NK-92 treated with Interleukin-12 subunit alpha and Interleukin-12 subunit beta, amount 100 ng/mL, for 24 hours (cell line): ENCODE data around the gene ZBTB20.

Source experiments
- DNase-seq: peaks from one replicate; lab custom pipeline; 2025; lab: John Stamatoyannopoulos, UW

The ZBTB20 gene

GRCh38 chr3:114408736-114409670 is 738.1 kb downstream of the ZBTB20 start:
- DNase-seq = no peak

GRCh38 chr3:114406922-114407321 is 740.2 kb downstream of the ZBTB20 start:
- no peak for DNase-seq

DNA sequence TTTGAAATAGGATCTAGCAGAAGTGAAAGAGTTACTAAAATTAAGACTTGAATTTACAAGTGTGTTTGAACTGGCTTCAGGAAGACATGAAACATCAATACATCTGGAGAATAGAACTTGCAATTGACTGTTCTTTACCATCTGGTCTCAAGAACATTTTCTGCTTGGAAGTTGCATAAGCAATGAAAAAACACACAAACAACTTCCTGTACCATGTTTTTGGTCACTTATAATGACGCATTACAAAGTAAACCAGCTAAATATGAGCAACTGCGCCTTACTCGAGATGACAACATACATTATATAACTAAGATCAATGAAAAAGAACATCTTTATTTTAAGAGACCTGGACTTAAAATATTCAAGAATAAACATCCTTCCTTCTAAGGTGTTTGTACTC is 740.8 kb downstream of the ZBTB20 start:
- DNase-seq = no peak

DNA sequence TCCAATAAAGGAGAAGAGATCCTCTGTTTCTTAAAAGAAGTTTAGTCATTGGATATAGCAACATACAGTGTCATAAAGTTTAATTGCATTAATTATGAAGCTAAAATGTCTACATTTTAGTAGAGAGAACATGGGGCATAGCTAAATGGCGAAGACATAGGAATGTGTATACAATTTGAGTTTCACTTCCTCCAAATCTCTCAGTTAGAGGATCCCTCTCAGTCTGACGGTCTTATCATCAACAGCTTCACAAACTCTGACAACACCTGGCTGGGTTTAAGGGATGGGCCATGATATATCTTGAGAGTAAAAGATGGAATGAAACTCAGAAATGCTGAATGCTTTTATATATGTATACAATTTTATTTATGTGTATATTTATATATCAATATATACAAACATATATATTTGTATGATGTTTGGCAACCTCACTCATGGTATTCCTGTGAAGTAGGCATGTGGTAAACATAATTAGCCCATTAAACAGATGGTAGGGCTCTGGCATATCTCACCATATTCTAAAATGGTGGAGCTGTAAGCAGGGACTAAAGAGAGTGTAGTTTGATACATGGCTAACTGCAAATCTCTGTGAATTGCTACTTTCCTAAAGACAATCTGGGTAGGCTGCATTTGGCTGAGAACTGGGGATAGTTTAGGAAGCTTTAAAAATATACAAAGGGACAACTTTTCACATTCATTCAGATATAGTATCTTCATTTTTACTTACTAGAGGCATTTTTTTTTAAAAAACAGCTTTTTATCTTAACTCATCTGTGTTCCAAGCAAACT is 741.7 kb downstream of the ZBTB20 start:
- no peak for DNase-seq

GRCh38 chr3:114404590-114404989 is 742.5 kb downstream of the ZBTB20 start:
- no peak for DNase-seq

GRCh38 chr3:114402838-114403237 is 744.2 kb downstream of the ZBTB20 start:
- DNase-seq = no peak

- no peak for DNase-seq
Observed at GRCh38 chr3:114401346-114401745, 745.7 kb downstream of the ZBTB20 start.

- no peak for DNase-seq
Observed at GRCh38 chr3:114400371-114400770, 746.7 kb downstream of the ZBTB20 start.

DNA sequence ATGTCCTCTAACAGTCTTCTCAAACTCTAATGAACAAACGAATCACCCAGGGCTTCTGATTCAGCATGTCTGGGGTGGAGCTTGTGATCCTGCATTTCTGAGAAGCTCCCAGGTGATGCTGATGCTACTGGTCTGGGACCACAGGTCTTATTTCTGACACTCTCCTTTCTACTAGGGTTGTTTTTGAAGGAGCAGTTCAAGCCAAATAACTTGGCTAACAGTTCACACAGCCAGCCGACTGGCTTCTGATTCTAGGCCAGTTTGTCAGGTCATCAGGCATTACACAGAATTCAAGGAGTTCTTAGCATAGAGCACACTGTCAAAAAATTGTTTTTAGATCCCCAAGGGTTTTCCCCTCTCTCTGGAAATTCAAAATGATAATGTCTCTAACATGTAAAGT is 752.5 kb downstream of the ZBTB20 start:
- DNase-seq = no peak

DNA sequence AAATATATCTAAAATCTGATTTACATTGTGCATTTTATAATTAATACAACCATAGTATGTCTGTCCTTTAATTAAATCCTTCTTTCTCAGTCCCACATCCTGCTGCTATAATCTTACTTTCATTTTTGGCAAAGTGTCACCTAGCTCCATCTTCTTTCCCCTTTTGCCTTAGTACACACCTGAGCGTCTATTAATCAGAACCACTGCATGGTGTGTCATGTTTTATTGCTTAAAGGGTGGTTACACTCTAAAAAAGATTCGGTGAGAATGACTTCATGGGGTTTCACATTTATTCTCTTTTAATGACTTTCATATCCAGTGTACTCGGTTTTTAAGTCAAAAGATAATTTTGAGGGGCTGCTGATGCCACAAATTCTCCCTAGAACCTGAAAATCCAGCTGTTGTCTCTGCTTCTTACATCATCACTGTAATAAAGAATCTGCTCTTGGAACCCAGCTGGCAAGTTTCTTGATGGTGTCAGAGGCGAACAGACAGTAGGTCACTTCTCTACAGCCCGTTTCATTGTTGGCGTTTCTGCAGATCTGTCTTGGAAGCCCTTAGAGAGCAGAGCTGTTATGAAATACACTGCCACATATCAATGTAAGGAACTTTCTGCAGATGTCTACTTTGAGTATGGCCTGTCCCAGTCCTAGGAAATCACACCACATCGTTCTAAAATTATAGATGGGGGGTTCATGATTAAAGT is 753.6 kb downstream of the ZBTB20 start:
- DNase-seq = no peak

- no peak for DNase-seq
Observed at GRCh38 chr3:114392831-114393230, 754.3 kb downstream of the ZBTB20 start.

DNA sequence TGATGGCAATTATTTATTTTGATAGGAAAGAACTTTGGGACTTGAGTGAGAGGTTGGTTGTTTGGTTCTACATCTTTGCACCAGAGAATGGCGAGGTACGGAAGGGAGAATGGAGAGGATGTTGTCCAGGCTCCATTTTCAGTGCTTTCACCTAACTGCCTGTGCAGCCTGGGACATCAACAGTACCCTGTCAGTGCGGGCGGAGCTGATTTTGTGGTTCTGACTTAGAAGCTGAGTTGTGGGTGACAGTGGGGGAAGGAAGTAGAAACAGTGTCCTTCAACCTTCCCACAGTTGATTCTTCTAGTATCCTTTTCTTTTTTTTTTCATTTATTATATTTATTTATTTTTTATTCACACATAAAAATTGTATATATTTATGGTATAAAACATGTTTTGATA is 757.9 kb downstream of the ZBTB20 start:
- DNase-seq = no peak

GRCh38 chr3:114384558-114384903 is 762.6 kb downstream of the ZBTB20 start:
- no peak for DNase-seq

DNA sequence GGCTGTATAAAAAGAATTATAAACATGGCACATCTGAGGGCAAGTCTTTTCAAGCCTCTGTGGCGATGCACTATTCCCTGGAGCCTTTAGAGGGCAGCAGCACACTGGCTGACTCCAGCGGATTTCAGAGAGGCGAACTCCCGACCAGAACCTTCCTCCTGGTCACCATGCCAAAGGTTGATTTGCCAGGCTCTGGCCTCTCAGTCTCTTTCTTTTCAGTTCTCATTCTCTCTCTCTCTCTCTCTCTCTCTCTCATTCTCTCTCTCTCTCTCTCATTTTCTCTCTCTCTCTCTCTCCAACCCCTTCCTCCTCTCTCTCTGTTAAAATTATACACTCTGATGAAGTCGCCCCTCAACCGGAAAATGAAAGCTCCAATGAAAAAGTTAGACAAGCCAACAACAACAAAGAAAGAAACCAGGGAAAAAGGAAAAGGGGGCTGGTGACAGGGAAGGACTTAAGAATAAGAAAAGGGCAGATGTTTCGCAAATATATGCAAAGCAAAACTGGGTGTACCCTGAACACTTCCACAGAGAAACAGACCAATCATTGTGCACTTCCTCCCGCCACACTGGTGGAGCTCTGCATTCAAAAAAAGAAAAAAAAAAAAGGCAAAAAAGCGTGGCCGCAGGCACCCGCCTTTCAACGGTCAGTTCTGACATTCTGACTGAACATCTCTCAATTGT is 763.1 kb downstream of the ZBTB20 start:
- peak; percentile 52 for DNase-seq

GRCh38 chr3:114380233-114380651 is 766.8 kb downstream of the ZBTB20 start:
- DNase-seq = no peak

DNA sequence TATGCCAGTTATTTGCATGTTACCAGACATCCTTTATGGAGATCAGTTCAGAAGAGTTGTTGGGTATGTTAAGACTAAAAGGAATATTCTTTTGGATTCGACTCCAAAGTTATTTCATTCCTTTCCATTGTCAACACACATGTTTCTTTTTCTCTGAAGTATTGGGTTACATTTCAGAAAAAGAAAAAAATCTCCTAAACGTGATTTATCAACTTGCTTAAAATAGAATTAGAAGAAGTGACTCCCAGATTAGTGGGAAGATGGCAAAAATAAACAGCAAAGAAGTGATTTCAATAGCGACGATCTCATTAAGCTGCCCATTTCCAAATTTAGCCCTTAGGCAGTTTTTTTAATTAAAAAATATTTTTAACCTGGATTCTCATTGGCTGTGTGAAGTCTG is 767.8 kb downstream of the ZBTB20 start:
- no peak for DNase-seq

- DNase-seq = no peak
Observed at GRCh38 chr3:114378760-114379159, 768.3 kb downstream of the ZBTB20 start.

- DNase-seq = no peak
Observed at GRCh38 chr3:114377426-114377825, 769.7 kb downstream of the ZBTB20 start.

DNA sequence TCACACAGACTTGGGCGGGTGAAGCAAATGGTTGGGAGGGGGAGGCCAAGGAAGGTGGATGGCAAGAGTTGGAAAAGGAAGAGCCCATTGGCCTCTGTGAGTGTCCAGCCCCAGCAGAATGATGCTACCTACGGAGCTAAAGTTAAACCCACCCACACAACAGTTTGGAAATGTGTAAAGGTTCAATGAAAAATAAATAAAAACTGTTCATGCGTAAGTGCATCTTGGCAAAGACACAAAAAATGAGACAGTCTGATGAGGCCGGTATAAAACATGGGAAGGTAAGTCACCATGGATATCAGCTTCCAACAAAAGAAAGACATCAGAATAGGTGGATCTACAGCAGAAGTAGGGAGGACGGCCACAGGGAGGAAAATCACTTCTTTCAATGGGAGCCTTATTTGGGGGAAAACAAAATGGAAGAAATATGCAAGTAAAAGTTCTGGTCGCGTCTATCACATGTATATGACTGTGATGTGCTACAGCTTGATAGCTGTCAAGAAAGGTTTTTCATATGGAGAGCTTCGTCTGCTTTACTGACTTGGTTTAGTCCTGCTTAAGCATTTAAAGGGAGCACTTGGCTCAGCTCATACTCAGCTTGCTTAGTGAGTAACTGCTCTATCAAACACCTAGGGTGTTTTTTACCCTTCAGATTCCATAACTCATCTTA is 770.4 kb downstream of the ZBTB20 start:
- DNase-seq = no peak

GRCh38 chr3:114375608-114376421 is 771.3 kb downstream of the ZBTB20 start:
- no peak for DNase-seq
